HCT116 (cell line): Measurements from ENCODE around the gene ROR2. TPM values are rescaled to one million over a fixed set of nuclear protein-coding genes. Genes with fewer than 3 reads are reported as not detected.

Experiments
- ATAC-seq: fragments of 200-7000 bp; cut with Tn5 transposase; 2 replicates; pipeline ENCODE4 v1.9.1; 2020; ENCODE audit warnings: mild to moderate bottlenecking, moderate library complexity
- BruUV-seq: library from RNA; stranded (reverse); fragments of 400-500 nt; replicated peaks from 2 replicates; lab custom pipeline; 2021; lab: Mats Ljungman, UMichigan
- CTCF ChIA-PET: fragments of 300-600 bp; sonication (Branson Sonifier 250); formaldehyde crosslinking; loops from one replicate; lab custom pipeline; 2021; ENCODE audit warnings: antibody characterized with exemption; lab: Charles Lee
- POLR2A ChIA-PET: fragments of 300-600, 350-600 bp; sonication (Branson Sonifier 250); formaldehyde crosslinking; loops from one replicate; lab custom pipeline; 2021; ENCODE audit warnings: antibody characterized with exemption; lab: Charles Lee
- RAD21 ChIA-PET, 2 experiments: fragments of 300-600 bp; sonication (Branson Sonifier 250); formaldehyde crosslinking; loops; one replicate each; lab custom pipeline; 2023; ENCODE audit warnings: low total read pairs in 2 of 2; ENCODE audit not compliant: uncharacterized antibody in 2 of 2, unreplicated experiment in 2 of 2, low non-redundant PET in 1 of 2; lab: Charles Lee
- DNase-seq: peaks from one replicate; pipeline ENCODE4 v3.0.0-alpha.2; 2010; ENCODE audit warnings: low read depth, low spot score
- H2AFZ ChIP-seq: fragments of 200-600 bp; shearing (Covaris generic), sonication (generic); 2 replicates; pipeline ENCODE4 v1.6.1; 2017; ENCODE audit warnings: low read depth, mixed run types, mixed read lengths, antibody characterized with exemption, low read length; ENCODE audit not compliant: poor library complexity, severe bottlenecking
- H3K27ac ChIP-seq: 2 replicates; pipeline ENCODE4 v1.5.1; 2012; ENCODE audit warnings: low read depth, low read length
- H3K27me3 ChIP-seq: fragments of 200-600 bp; sonication (generic); 2 replicates; pipeline ENCODE4 v1.6.1; 2016; ENCODE audit warnings: mixed run types, low read length, mixed read lengths; ENCODE audit not compliant: insufficient read depth
- H3K36me3 ChIP-seq, 2 experiments: fragments of 200-500 bp in 1 of 2; fragments of 200-600 bp in 1 of 2; sonication (Bioruptor generic) in 1 of 2; sonication (generic) in 1 of 2; 2 replicates each; pipeline versions ENCODE4 v1.5.1 to v1.6.1; 2014 to 2016; ENCODE audit warnings: low read length in 2 of 2, inconsistent platforms in 1 of 2, mixed read lengths in 1 of 2, mixed run types in 1 of 2; ENCODE audit not compliant: insufficient read depth in 2 of 2, control insufficient read depth in 1 of 2
- H3K4me1 ChIP-seq, 2 experiments: fragments of 200-600 bp in 1 of 2; sonication (generic) in 1 of 2; 2 replicates each; pipeline versions ENCODE4 v1.5.1 to v1.6.1; 2012 to 2017; ENCODE audit warnings: low read length in 2 of 2, inconsistent platforms in 1 of 2, mild to moderate bottlenecking in 1 of 2, mixed read lengths in 1 of 2, mixed run types in 1 of 2, moderate library complexity in 1 of 2; ENCODE audit not compliant: insufficient read depth in 2 of 2, control insufficient read depth in 1 of 2
- H3K4me2 ChIP-seq: fragments of 200-600 bp; sonication (generic); 2 replicates; pipeline ENCODE4 v1.6.1; 2017; ENCODE audit warnings: mixed run types, low read length, mixed read lengths
- H3K4me3 ChIP-seq, 2 experiments: fragments of 200-600 bp in 1 of 2; sonication (generic) in 1 of 2; replicated peaks in 1 of 2; 2 replicates each; pipeline ENCODE4 v1.5.1; 2011 to 2016; ENCODE audit warnings: low read length in 2 of 2, control low read depth in 1 of 2, low read depth in 1 of 2, mild to moderate bottlenecking in 1 of 2, mixed read lengths in 1 of 2, mixed run types in 1 of 2
- H3K79me2 ChIP-seq: fragments of 200-600 bp; sonication (generic); 2 replicates; pipeline ENCODE4 v1.6.1; 2017; ENCODE audit warnings: mild to moderate bottlenecking, mixed run types, low read length, moderate library complexity, mixed read lengths; ENCODE audit not compliant: insufficient read depth
- H3K9ac ChIP-seq: fragments of 200-600 bp; sonication (generic); 2 replicates; pipeline ENCODE4 v1.6.1; 2016; ENCODE audit warnings: low read length, mixed read lengths
- H3K9me2 ChIP-seq: fragments of 200-600 bp; sonication (generic), shearing (Covaris generic); 2 replicates; pipeline ENCODE4 v1.6.1; 2017; ENCODE audit warnings: mixed run types, mild to moderate bottlenecking, moderate library complexity; ENCODE audit not compliant: insufficient read depth
- H3K9me3 ChIP-seq, 2 experiments: fragments of 200-500 bp in 1 of 2; fragments of 200-600 bp in 1 of 2; sonication (Bioruptor generic) in 1 of 2; sonication (generic) in 1 of 2; 2 replicates each; pipeline ENCODE4 v1.6.1; 2014 to 2017; ENCODE audit warnings: low read length in 2 of 2, mixed read lengths in 2 of 2, inconsistent platforms in 1 of 2, low read depth in 1 of 2, mild to moderate bottlenecking in 1 of 2, mixed run types in 1 of 2, moderate library complexity in 1 of 2; ENCODE audit not compliant: control insufficient read depth in 1 of 2, insufficient read depth in 1 of 2
- H4K20me1 ChIP-seq: fragments of 200-600 bp; sonication (generic), shearing (Covaris generic); 2 replicates; pipeline ENCODE4 v1.6.1; 2017; ENCODE audit warnings: mixed run types, mild to moderate bottlenecking, moderate library complexity; ENCODE audit not compliant: insufficient read depth
- ATF3 ChIP-seq: IDR thresholded peaks from 2 replicates; pipeline ENCODE4 v1.6.1; 2012
- CBX3 ChIP-seq: IDR thresholded peaks from 2 replicates; pipeline ENCODE4 v1.6.1; 2012; ENCODE audit warnings: low read depth
- CTCF ChIP-seq, 3 experiments: fragments of 200-600 bp in 1 of 3; sonication (generic) in 1 of 3; IDR thresholded peaks in 2 of 3; conservative IDR thresholded peaks in 1 of 3; 2 replicates each; pipeline ENCODE4 v1.5.1; 2012 to 2017; ENCODE audit warnings: low read depth in 2 of 3, low read length in 2 of 3, antibody characterized with exemption in 1 of 3, borderline replicate concordance in 1 of 3, control low read depth in 1 of 3, mild to moderate bottlenecking in 1 of 3, mixed read lengths in 1 of 3, mixed run types in 1 of 3, moderate library complexity in 1 of 3; ENCODE audit not compliant: insufficient read depth in 1 of 3
- EGR1 ChIP-seq: IDR thresholded peaks from 2 replicates; pipeline ENCODE4 v1.6.1; 2012; ENCODE audit warnings: low read depth
- EZH2phosphoT487 ChIP-seq: fragments of 200-600 bp; IDR thresholded peaks from 2 replicates; pipeline ENCODE4 v1.6.1; 2018; ENCODE audit warnings: antibody characterized with exemption, borderline replicate concordance
- FOSL1 ChIP-seq: IDR thresholded peaks from 2 replicates; pipeline ENCODE4 v1.6.1; 2012; ENCODE audit warnings: low read depth
- JUND ChIP-seq: IDR thresholded peaks from 2 replicates; pipeline ENCODE4 v1.6.1; 2012
- SIN3A ChIP-seq: IDR thresholded peaks from 2 replicates; pipeline ENCODE4 v1.6.1; 2012; ENCODE audit warnings: low read depth
- SRF ChIP-seq: IDR thresholded peaks from 2 replicates; pipeline ENCODE4 v1.6.1; 2012; ENCODE audit warnings: low read depth
- intact Hi-C: fragments of 100-400 bp; cut with micrococcal nuclease; formaldehyde crosslinking; loops from 2 replicates; pipeline ENCODE4 v1.10.0; 2022
- total RNA-seq: library from RNA; stranded (reverse); gene quantifications from one replicate; pipeline ENCODE4 v1.2.1, GENCODE V29; 2021; ENCODE audit not compliant: unreplicated experiment

The ROR2 gene
- total RNA-seq, 1 experiment from 2014 or later = 15.7 TPM

GRCh38 chr9:91725651-91726050 lies 224.4 kb downstream of the ROR2 start:
- ChIA-PET RAD21 (no interaction called here), POLR2A (no interaction called here), CTCF (interaction anchor here (2.2 kb wide), 1 partner anchor 810 kb away, joined by 27 read pairs; no protein-coding TSS in a partner anchor)
- no peaks in the 10 kb centered on the region for H4K20me1 ChIP-seq
- no peaks in the 10 kb centered on the region for H3K27me3 ChIP-seq
- peaks cover 0 to 4% of the 10 kb centered on the region in 2 experiments; a peak in 2 of 4 replicates for H3K4me1 ChIP-seq
- no peaks in the 10 kb centered on the region for H3K9me2 ChIP-seq
- H2AFZ ChIP-seq = no peak overlapping the region
- H3K9me3 ChIP-seq = no peaks in the 10 kb centered on the region
- H3K36me3 ChIP-seq = no peaks in the 10 kb centered on the region
- H3K4me2 ChIP-seq = no peak overlapping the region
- DNase-seq = no peak
- no peak overlapping the region for H3K4me3 ChIP-seq
- no peak overlapping the region for H3K9ac ChIP-seq
- BruUV-seq = no TSS peak
- no peak for ATAC-seq
- H3K27ac ChIP-seq = no peak overlapping the region
- intact Hi-C loops = no loop called here
- no peaks in the 10 kb centered on the region for H3K79me2 ChIP-seq
- no peak for TF ChIP-seq SIN3A
- TF ChIP-seq EZH2phosphoT487 = no peak
- TF ChIP-seq EGR1 = no peak
- TF ChIP-seq SRF = no peak
- TF ChIP-seq CBX3 = no peak
- no peak for TF ChIP-seq JUND
- TF ChIP-seq CTCF (IDR thresholded peaks at IDR 0.05 in 2 of 3, conservative IDR thresholded peaks at IDR 0.05 in 1 of 3; ENCODE audit: borderline replicate concordance in 1 of 3, insufficient read depth in 1 of 3, low read depth in 2 of 3, low read length in 2 of 3) = no peak
- no peak for TF ChIP-seq FOSL1
- no peak for TF ChIP-seq ATF3
- TF ChIP-seq, all 23 proteins: peak for 0
